Measurements from ENCODE around the gene DCLRE1B.

DNA sequence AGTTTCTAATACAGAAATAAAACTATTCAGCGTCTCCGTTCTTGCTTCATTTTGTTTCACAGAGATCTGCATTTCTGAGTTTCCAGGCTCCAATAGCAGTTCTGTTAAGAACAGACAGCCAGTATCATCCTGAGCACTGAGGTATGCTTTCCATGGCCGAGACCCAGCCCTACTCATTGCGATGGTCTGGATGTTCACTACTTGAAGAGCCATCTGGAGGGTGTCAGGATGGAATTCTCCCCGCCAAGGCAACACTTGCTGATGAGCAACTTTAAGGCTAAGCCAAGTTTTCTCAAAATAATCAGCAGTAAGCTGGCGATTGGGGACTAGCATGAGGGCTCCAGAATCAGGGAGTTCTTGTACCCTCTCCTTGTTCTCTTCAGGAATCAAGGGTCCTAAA is 10.0 kb upstream of the DCLRE1B start:
- TF ChIP-seq MTA2 (IDR thresholded peaks at IDR 0.05; ENCODE audit: low read depth) (no peak), KDM5B (IDR thresholded peaks at IDR 0.05; ENCODE audit: insufficient replicate concordance, low read depth, low read length) (no peak), ETV5 (CRISPR knock-in tag; IDR thresholded peaks at IDR 0.05; ENCODE audit: low read depth) (no peak), ZNF274 (IDR thresholded peaks at IDR 0.05; ENCODE audit: borderline replicate concordance, low read depth, low read length) (no peak), YBX1 (IDR thresholded peaks at IDR 0.05) (no peak), CEBPB (tag; IDR thresholded peaks at IDR 0.05) (no peak), ESRRA (IDR thresholded peaks at IDR 0.05; ENCODE audit: borderline replicate concordance, low read depth) (no peak), TEAD1 (CRISPR knock-in tag; IDR thresholded peaks at IDR 0.05) (no peak)
- TF ChIP-seq, protein P1, sequence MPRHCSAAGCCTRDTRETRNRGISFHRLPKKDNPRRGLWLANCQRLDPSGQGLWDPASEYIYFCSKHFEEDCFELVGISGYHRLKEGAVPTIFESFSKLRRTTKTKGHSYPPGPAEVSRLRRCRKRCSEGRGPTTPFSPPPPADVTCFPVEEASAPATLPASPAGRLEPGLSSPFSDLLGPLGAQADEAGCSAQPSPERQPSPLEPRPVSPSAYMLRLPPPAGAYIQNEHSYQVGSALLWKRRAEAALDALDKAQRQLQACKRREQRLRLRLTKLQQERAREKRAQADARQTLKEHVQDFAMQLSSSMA (CRISPR knock-in tag; IDR thresholded peaks at IDR 0.05), result no peak
- TF ChIP-seq, protein P2, sequence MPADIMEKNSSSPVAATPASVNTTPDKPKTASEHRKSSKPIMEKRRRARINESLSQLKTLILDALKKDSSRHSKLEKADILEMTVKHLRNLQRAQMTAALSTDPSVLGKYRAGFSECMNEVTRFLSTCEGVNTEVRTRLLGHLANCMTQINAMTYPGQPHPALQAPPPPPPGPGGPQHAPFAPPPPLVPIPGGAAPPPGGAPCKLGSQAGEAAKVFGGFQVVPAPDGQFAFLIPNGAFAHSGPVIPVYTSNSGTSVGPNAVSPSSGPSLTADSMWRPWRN (IDR thresholded peaks at IDR 0.05; ENCODE audit: low read depth), result no peak
- TF ChIP-seq, protein P3, sequence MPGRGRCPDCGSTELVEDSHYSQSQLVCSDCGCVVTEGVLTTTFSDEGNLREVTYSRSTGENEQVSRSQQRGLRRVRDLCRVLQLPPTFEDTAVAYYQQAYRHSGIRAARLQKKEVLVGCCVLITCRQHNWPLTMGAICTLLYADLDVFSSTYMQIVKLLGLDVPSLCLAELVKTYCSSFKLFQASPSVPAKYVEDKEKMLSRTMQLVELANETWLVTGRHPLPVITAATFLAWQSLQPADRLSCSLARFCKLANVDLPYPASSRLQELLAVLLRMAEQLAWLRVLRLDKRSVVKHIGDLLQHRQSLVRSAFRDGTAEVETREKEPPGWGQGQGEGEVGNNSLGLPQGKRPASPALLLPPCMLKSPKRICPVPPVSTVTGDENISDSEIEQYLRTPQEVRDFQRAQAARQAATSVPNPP (IDR thresholded peaks at IDR 0.05; ENCODE audit: borderline replicate concordance, insufficient read depth, insufficient read length), result no peak
- TF ChIP-seq, protein P4, sequence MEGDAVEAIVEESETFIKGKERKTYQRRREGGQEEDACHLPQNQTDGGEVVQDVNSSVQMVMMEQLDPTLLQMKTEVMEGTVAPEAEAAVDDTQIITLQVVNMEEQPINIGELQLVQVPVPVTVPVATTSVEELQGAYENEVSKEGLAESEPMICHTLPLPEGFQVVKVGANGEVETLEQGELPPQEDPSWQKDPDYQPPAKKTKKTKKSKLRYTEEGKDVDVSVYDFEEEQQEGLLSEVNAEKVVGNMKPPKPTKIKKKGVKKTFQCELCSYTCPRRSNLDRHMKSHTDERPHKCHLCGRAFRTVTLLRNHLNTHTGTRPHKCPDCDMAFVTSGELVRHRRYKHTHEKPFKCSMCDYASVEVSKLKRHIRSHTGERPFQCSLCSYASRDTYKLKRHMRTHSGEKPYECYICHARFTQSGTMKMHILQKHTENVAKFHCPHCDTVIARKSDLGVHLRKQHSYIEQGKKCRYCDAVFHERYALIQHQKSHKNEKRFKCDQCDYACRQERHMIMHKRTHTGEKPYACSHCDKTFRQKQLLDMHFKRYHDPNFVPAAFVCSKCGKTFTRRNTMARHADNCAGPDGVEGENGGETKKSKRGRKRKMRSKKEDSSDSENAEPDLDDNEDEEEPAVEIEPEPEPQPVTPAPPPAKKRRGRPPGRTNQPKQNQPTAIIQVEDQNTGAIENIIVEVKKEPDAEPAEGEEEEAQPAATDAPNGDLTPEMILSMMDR (IDR thresholded peaks at IDR 0.05 in 2 of 3, conservative IDR thresholded peaks at IDR 0.05 in 1 of 3; ENCODE audit: insufficient read depth in 2 of 3, low read depth in 1 of 3, low read length in 3 of 3), result no peak
- TF ChIP-seq, protein P5, sequence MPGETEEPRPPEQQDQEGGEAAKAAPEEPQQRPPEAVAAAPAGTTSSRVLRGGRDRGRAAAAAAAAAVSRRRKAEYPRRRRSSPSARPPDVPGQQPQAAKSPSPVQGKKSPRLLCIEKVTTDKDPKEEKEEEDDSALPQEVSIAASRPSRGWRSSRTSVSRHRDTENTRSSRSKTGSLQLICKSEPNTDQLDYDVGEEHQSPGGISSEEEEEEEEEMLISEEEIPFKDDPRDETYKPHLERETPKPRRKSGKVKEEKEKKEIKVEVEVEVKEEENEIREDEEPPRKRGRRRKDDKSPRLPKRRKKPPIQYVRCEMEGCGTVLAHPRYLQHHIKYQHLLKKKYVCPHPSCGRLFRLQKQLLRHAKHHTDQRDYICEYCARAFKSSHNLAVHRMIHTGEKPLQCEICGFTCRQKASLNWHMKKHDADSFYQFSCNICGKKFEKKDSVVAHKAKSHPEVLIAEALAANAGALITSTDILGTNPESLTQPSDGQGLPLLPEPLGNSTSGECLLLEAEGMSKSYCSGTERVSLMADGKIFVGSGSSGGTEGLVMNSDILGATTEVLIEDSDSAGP (CRISPR knock-in tag; IDR thresholded peaks at IDR 0.05), result no peak

Data from K562 (cell line).